H1 (cell line): ENCODE results near the gene RTTN.

Source experiments
- BACH1 ChIP-seq: IDR thresholded peaks from 2 replicates; pipeline ENCODE4 v1.6.1; 2012; ENCODE audit warnings: low read length, improper control_type of control experiment
- CEBPB ChIP-seq: IDR thresholded peaks from 2 replicates; pipeline ENCODE4 v1.6.1; 2012; ENCODE audit warnings: low read depth, low read length
- EP300 ChIP-seq, 2 experiments: IDR thresholded peaks; 1 replicate in 1 of 2; 2 replicates in 1 of 2; pipeline ENCODE4 v1.6.1; 2011 to 2012; ENCODE audit warnings: low read depth in 2 of 2, low read length in 2 of 2, mild to moderate bottlenecking in 2 of 2, borderline replicate concordance in 1 of 2, inconsistent platforms in 1 of 2, moderate library complexity in 1 of 2
- JUND ChIP-seq: IDR thresholded peaks from 2 replicates; pipeline ENCODE4 v1.6.1; 2011; ENCODE audit warnings: mild to moderate bottlenecking, improper control_type of control experiment, low read length
- TCF12 ChIP-seq: IDR thresholded peaks from 2 replicates; pipeline ENCODE4 v1.6.1; 2011; ENCODE audit warnings: low read depth, mild to moderate bottlenecking, low read length
- TF ChIP-seq, protein P1 (sequence below), 3 experiments: IDR thresholded peaks; 1 replicate in 2 of 3; 2 replicates in 1 of 3; pipeline versions ENCODE4 v1.5.1 to v1.6.1; 2011; ENCODE audit warnings: low read length in 3 of 3, mild to moderate bottlenecking in 3 of 3, inconsistent platforms in 2 of 3, low read depth in 1 of 3, moderate library complexity in 1 of 3; ENCODE audit not compliant: insufficient read depth in 1 of 3; ENCODE audit errors: control extremely low read depth in 1 of 3

DNA sequence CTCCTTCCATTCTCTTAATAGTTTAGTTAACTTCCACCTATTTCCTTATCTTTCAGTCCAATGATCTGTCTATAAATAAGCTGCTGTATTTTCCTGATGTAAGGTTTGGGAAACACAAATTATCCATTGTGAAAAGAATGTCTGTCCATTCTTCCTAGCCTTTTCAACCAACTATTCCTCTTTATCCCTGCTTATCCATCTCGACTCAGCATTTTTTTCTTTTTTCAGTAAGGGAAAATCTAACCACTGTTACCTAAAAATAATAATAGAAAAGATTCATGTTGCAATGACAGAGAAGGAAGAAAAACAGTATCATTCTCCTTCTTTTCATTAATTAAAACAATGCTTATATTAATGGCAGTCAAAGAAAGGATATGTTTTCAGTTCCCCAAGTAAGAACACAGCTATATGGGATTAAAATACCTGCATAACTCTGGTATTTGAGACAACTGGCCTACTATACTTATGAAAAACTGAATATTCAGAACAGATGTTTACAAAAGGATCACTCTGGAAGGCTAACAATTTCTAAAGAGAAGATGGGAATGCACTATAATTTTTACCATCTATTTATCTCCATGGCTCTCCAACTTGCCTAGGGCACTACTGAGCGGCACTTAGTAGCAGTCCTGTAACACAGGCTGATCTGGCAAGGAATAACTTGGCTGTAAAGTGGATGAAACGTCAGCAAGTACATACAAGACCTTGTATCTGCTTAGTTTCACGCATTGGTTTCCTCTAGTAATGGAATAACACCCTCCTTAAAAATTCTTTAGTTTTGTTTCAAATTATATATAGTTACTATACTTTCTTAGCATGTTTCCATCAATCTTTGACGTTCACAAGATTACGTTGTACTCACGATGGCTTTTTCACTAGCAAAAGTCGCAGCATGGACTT, 57.2 kb downstream of the RTTN start:
- TF ChIP-seq CEBPB = no peak
- no peak for TF ChIP-seq TCF12
- no peak for TF ChIP-seq EP300 (IDR thresholded peaks at IDR 0.05; ENCODE audit: borderline replicate concordance in 1 of 2, low read depth in 2 of 2, low read length in 2 of 2)
- TF ChIP-seq, protein P1, sequence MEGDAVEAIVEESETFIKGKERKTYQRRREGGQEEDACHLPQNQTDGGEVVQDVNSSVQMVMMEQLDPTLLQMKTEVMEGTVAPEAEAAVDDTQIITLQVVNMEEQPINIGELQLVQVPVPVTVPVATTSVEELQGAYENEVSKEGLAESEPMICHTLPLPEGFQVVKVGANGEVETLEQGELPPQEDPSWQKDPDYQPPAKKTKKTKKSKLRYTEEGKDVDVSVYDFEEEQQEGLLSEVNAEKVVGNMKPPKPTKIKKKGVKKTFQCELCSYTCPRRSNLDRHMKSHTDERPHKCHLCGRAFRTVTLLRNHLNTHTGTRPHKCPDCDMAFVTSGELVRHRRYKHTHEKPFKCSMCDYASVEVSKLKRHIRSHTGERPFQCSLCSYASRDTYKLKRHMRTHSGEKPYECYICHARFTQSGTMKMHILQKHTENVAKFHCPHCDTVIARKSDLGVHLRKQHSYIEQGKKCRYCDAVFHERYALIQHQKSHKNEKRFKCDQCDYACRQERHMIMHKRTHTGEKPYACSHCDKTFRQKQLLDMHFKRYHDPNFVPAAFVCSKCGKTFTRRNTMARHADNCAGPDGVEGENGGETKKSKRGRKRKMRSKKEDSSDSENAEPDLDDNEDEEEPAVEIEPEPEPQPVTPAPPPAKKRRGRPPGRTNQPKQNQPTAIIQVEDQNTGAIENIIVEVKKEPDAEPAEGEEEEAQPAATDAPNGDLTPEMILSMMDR (IDR thresholded peaks at IDR 0.05; ENCODE audit: control extremely low read depth in 1 of 3, insufficient read depth in 1 of 3, low read depth in 1 of 3, low read length in 3 of 3) = no peak
- no peak for TF ChIP-seq BACH1
- TF ChIP-seq JUND = no peak
